Muscle of back (tissue), 11 donors: ENCODE results near the gene TARBP2. TPM values are rescaled to one million over a fixed set of nuclear protein-coding genes. Genes with fewer than 3 reads are reported as not detected.

Source experiments
- DNase-seq, 3 donors: peaks; one replicate each; pipeline versions ENCODE4 v3.0.0 to v3.0.0-alpha.2; 2013
- polyA plus RNA-seq, 10 donors: library from polyadenylated mRNA; unstranded; fragments of 120-200 nt; gene quantifications; one replicate each; pipeline ENCODE4 v1.2.1, GENCODE V29; 2013; ENCODE audit not compliant: insufficient read length in 10 of 10

The TARBP2 gene
- polyA plus RNA-seq, 10 donors = 18.7 to 30.2 (median 22.3) TPM

- DNase-seq = no peak
Observed at GRCh38 chr12:53493610-53494391, 7.3 kb upstream of the TARBP2 start.

DNA sequence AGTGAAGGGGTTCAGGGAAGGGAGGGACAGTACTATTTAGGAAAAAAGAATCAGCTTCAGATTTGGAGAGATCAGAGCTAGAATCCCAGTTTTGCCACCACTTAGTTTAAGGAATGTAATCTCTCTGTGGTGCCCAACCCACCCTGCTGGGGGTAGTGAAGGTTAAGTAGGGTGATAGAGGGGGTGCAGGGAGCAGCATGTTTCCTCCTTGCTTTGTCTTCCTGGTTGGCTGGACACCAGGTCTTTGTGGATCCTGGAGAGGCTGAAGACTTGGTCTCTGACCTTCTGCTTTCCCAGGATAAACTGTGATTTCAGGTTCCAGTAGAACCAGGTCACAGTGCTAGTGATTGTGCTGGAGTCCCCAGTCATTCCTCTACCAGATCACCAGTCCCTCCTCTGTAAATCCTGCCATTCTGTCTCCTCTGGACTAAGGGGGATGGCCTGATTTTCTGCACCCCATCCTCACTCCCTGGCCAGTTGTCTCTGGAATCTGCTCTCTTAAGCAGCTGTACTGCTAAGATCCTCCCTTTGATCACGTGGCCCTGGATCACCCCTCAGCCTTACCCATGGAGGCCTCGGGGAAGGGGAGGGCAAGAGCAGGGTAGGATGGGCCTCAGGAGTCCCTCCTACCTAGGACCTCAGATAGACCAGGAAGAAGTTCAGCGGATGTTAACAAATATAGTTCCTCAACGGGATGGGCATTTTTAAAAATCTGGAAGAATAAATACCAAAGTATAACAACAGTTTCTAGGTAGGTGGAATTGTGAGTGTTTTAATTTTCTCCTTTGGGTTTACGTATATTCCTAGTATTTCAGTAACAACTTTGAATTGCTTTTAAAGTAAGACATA is 5.0 kb upstream of the TARBP2 start:
- DNase-seq = peak; percentile 74 to 90 (median 76)

- no peak for DNase-seq
Observed at GRCh38 chr12:53496752-53497032, 4.4 kb upstream of the TARBP2 start.

DNA sequence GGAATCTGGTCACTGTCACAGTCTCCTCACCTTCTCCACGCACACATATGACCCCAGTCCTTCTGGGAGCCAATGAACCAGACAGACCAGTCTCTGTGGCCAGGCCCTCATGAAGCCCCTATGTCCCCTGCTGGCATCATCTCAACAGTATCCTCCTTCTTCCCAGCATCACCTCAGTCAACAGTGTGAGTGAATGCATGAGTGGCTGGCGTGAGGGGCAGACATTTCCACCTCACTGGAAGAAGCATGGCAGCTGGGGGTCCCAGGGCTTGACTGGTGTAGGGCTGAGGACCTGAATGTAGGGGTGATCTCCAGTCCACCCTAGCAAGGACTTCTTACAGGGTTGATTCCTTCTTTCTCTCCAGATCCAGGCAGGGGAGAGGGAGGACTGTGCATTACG is 3.6 kb upstream of the TARBP2 start:
- DNase-seq = no peak

DNA sequence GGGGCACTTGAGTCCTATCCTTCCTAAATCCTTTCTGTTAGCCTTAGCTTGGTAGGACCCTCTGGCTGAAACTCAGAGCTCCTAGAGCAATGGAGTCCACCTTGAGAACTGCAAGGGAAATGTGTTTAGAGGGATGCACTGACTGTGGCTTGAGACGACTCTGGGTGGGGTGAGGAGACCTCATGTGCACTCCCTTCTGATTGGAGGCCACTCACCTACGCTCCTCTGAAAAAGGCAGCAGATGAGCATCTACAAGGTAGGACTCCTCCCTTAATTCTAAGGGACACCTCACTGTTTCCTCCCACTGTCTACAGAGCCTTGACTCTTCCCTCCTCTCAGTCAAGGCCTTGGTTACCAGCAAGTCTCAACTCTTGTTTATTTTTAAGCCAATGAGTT is 2.9 kb upstream of the TARBP2 start:
- DNase-seq = no peak

GRCh38 chr12:53499266-53500141 is 1.6 kb upstream of the TARBP2 start, which contains the start of gene MAP3K12:
Gene MAP3K12, minus strand, starts transcription at chr12:53499458. Its CDS starts 12,067 bp downstream, at chr12:53487391.
- peak; percentile 43 to 88 (median 74) for DNase-seq

DNA sequence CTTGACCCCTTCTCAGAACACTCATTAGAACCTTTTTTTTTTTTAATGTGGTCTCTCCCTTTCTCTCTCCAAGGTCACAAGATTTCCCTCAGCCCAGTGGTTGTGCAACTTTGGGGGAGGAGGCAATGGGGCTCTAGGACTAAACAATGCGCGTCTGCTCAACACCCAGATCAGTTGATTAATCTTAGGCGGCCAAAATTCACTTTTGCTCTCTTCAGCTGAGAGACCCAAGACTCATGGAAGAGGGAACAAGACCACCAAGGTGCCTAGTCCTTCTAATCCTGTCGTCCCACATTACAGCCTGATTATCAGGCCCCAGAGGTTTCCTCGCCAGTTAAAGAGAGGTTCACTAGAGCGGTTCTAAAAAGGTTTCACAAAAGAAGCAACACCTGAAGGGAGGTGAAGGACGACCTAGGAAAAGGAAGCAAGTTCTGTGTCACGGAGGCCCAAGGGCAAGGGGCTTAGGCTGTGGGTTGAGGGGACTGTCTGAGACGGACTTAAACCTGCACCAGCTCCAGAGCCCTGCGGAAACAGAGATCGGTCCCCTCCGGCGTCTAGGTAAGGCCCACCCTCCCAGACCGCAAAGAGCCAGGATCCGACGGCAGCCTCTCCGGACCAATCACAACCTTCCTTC is 824 bp upstream of the TARBP2 start:
- DNase-seq = peak in 2 of 3 donors; percentile 47 to 81

GRCh38 chr12:53501615-53502181 is 615 bp downstream of the TARBP2 start:
- DNase-seq = no peak

- no peak for DNase-seq
Observed at GRCh38 chr12:53502331-53502730, 1.2 kb downstream of the TARBP2 start.

- DNase-seq = no peak
Observed at GRCh38 chr12:53502983-53503728, 2.1 kb downstream of the TARBP2 start.

- no peak for DNase-seq
Observed at GRCh38 chr12:53504004-53504920, 3.2 kb downstream of the TARBP2 start.

GRCh38 chr12:53505086-53505485 is 4.0 kb downstream of the TARBP2 start:
- no peak for DNase-seq

DNA sequence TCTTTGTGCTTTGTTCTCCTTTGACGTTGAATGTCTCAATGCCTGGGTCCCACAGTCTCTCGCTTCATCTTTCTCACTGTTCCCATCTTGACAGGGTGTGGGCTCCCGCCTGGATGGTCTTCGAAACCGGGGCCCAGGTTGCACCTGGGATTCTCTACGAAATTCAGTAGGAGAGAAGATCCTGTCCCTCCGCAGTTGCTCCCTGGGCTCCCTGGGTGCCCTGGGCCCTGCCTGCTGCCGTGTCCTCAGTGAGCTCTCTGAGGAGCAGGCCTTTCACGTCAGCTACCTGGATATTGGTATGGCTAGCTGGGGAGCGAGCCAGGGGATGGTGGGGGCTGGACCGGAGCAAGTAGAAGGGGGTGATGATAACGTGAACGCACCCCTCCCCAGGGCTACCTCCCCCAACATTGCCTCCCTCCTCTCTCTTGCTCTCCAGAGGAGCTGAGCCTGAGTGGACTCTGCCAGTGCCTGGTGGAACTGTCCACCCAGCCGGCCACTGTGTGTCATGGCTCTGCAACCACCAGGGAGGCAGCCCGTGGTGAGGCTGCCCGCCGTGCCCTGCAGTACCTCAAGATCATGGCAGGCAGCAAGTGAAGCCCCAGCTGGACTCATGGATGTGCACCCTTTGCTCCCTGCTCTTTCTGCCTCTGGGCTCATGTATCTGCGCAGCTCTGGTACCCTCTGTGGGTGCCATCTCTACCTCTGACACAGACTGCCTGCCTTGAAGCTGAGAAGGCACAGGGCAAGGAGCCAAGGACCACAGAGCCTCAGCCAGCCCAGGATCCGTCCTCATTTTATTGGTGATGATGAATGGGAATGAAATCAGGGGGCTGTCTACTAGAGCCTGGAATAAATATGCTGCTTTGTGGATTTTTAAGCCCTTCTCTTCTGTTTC is 4.7 kb downstream of the TARBP2 start:
- no peak for DNase-seq

GRCh38 chr12:53506450-53506785 is 5.3 kb downstream of the TARBP2 start:
- no peak for DNase-seq

DNA sequence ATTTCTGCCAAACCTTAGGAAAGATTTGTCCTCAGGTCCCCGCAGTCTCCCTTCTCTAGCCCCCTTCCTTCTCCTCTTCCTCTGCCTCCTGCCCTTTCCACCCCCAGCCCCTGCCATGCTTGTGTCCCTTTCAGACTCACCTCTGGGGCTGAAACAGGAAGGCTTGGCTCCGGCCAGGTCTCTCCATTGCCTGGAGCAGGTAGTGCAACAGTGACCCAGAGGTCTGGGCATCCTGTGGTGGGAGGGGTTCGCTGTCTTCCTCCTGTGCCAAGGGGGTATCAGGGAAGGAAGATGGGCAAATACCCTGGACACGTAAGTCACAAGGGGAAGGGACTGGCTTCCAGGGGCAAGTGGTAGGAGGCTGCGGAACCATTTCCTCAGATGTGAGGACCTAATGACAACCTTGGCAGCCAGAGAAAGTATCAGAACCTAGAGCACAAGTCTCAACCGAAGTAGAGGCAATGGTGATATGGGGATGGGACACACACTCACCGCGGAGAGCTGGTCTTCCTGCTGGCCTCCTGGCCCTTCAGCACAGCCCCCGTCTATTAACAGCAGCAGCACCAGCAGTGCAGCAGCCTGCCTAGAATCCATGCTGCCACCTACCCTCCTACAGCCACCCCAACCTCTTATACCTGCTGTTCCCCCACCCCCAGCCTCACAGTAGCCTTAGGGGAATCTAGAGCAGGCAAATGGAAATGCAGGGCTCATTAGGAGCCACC is 6.0 kb downstream of the TARBP2 start, which contains the start of gene NPFF:
NPFF (minus strand) TSS at position 604 of the 722 bp plus-strand sequence; CDS start at position 594, 10 bp downstream.
- DNase-seq = no peak

DNA sequence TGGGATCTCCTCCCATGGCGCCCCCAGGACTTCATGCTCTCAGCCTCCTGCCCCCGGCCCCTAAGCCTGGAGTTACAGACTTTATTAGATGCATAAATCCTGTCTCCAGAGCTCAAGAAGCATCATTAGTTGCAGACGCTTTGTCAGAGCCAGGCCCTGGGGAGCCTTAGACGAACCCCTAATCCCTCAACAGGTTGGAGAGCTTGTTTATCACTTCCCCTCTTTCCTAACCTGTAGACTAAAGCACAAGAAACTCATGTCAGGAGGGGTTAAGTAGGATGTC is 6.5 kb downstream of the TARBP2 start:
- no peak for DNase-seq

DNA sequence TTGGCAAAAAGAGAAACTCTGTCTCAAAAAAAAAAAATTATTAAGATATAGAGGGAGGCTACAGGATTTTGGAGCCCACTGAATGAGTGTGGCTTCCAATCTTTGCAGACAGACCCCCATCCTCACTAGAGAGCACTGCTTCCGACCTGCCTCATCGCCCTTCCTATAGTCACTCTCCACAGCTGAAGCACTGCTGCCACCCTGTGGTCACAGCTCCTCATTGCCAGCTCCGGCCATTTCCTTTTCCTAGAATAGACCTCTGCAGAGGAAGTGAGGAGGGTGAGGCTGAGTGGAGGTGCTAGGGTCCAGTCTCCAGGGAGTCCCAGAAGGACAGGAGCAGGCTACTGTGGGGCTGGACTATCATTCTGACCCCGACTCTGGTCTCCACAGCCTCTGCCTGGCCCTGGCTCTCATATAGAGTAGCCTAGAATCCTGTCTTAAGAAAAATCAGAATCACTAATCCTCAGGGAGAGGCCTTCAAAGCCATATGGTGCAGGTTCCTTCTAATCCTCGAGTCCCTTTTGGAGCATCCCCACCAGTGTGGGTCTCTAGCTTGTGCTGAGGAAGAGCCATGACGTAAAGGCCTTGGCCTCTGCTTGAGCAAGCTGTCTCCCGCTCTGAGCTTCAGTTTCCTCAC is 7.6 kb downstream of the TARBP2 start:
- peak; percentile 64 to 91 (median 82) for DNase-seq
